Measurements from ENCODE around the gene INPP5A. TPM values are rescaled to one million over a fixed set of nuclear protein-coding genes. Genes with fewer than 3 reads are reported as not detected.
A peak's percentile ranks its signal among the peaks of the same experiment; 100 is the strongest.

The INPP5A gene
- total RNA-seq, 1 donor = 36.8 TPM

- DNase-seq (ENCODE audit: low read depth) = no peak
- TF ChIP-seq CTCF (IDR thresholded peaks at IDR 0.05; ENCODE audit: insufficient read depth, low read length) = no peak
- no peak overlapping the region for H3K4me3 ChIP-seq (ENCODE audit: low read depth, low read length)
Observed at GRCh38 chr10:132630156-132630555, 92.6 kb downstream of the INPP5A start.

- no peak overlapping the region for H3K4me3 ChIP-seq (ENCODE audit: low read depth, low read length)
- TF ChIP-seq CTCF (IDR thresholded peaks at IDR 0.05; ENCODE audit: insufficient read depth, low read length) = no peak
- DNase-seq (ENCODE audit: low read depth) = peak; percentile 50
Observed at GRCh38 chr10:132630666-132631337, 93.2 kb downstream of the INPP5A start.

GRCh38 chr10:132631338-132631735 lies 93.8 kb downstream of the INPP5A start:
- H3K4me3 ChIP-seq (ENCODE audit: low read depth, low read length) = no peak overlapping the region
- no peak for TF ChIP-seq CTCF (IDR thresholded peaks at IDR 0.05; ENCODE audit: insufficient read depth, low read length)
- DNase-seq (ENCODE audit: low read depth) = peak; percentile 78

- DNase-seq (ENCODE audit: low read depth) = no peak
- no peak for TF ChIP-seq CTCF (IDR thresholded peaks at IDR 0.05; ENCODE audit: insufficient read depth, low read length)
- no peak overlapping the region for H3K4me3 ChIP-seq (ENCODE audit: low read depth, low read length)
Observed at GRCh38 chr10:132632091-132632561, 94.5 kb downstream of the INPP5A start.

- no peak for TF ChIP-seq CTCF (IDR thresholded peaks at IDR 0.05; ENCODE audit: insufficient read depth, low read length)
- peak; percentile 72 for DNase-seq (ENCODE audit: low read depth)
- H3K4me3 ChIP-seq (ENCODE audit: low read depth, low read length) = no peak overlapping the region
Observed at GRCh38 chr10:132632851-132633684, 95.5 kb downstream of the INPP5A start.

GRCh38 chr10:132634241-132634946 lies 96.8 kb downstream of the INPP5A start:
- DNase-seq (ENCODE audit: low read depth) = no peak
- TF ChIP-seq CTCF (IDR thresholded peaks at IDR 0.05; ENCODE audit: insufficient read depth, low read length) = no peak

More at GRCh38 chr10:132634241-132634946, 96.8 kb downstream of the INPP5A start:
- no peak overlapping the region for H3K4me3 ChIP-seq (ENCODE audit: low read depth, low read length)

Measured in fibroblast of the aortic adventitia (primary cell).